ENCODE measurements around the gene CHD2.

CHD2 gene

DNA sequence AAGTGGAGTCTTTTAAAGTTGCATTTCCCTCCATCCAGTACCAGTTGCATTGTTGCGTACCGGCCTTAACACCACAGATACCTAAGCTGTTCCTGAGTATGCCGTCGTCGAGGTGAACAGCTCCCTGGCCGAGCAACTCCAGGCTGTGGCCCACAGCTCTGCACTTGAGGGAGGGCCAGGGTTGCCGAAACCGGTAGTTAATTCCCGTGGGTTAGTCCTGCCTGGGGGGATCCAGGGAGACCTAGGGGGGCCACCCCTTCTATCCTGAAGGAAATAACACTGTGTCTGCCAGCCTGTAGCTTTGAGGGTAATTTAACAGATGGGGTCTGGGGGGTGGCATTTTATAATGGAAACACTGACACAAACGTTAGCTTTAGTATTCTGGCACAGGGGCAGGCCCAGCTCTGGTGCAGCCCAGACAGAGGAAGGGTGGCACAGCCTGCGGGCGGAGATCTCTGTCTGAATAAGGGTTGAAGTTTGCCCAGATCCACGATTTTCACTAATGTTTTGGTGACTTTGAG is 128.0 kb downstream of the CHD2 start:
- no peak for ATAC-seq
- no peak for TF ChIP-seq ISL1 (CRISPR knock-in tag; IDR thresholded peaks at IDR 0.05)
- no peak for TF ChIP-seq TOX (CRISPR knock-in tag; IDR thresholded peaks at IDR 0.05; ENCODE audit: borderline replicate concordance)
- no peak for TF ChIP-seq TCF4 (CRISPR knock-in tag; IDR thresholded peaks at IDR 0.05; ENCODE audit: borderline replicate concordance)
- no peak for TF ChIP-seq ZFP3 (CRISPR knock-in tag; IDR thresholded peaks at IDR 0.05)
- TF ChIP-seq GLIS3 (CRISPR knock-in tag; IDR thresholded peaks at IDR 0.05) = 0 out of 2 replicates have a peak, but pooled peaks have one; percentile 54

DNA sequence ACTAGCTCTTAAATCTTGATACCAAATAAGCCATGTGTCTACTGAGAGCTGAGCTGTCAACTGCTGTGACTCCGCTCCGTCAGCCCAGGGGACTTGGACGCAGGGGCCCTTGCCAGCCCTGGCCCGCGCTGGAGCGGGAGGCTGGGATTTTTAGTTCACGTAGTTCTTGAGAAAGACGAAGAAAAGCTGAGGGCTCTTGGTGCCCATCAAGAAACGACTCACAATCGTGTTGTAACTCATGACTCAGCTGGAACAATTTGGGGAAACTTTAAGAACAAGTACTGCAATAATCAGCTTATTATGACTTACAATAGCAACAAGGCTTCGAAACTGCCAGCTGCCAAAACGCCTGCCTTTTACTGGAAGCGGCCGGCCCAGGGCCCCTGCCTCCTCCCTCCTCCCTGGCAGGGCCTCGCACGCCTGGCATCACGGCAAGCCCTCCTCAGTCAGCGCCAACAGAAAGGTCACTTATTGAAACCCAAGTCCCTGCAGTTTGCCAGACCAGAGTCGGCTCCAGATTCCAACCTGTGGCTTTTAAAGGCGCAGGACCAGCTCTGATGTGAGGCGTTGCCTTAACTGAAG is 128.6 kb downstream of the CHD2 start:
- ATAC-seq = peak; percentile 1; the same call in 2 of the 3 replicates
- TF ChIP-seq TOX (CRISPR knock-in tag; IDR thresholded peaks at IDR 0.05; ENCODE audit: borderline replicate concordance) (no peak), TCF4 (CRISPR knock-in tag; IDR thresholded peaks at IDR 0.05; ENCODE audit: borderline replicate concordance) (no peak), ZFP3 (CRISPR knock-in tag; IDR thresholded peaks at IDR 0.05) (no peak), ISL1 (CRISPR knock-in tag; IDR thresholded peaks at IDR 0.05) (no peak), ARNTL (CRISPR knock-in tag; IDR thresholded peaks at IDR 0.05; ENCODE audit: borderline replicate concordance, low read depth) (no peak), BACH2 (CRISPR knock-in tag; IDR thresholded peaks at IDR 0.05; ENCODE audit: borderline replicate concordance) (no peak), CSDC2 (CRISPR knock-in tag; IDR thresholded peaks at IDR 0.05) (no peak), PPARA (CRISPR knock-in tag; IDR thresholded peaks at IDR 0.05; ENCODE audit: borderline replicate concordance) (no peak), ZNF8 (CRISPR knock-in tag; IDR thresholded peaks at IDR 0.05) (no peak), OSR1 (CRISPR knock-in tag; IDR thresholded peaks at IDR 0.05) (no peak), ZNF70 (CRISPR knock-in tag; IDR thresholded peaks at IDR 0.05) (no peak), RARB (CRISPR knock-in tag; IDR thresholded peaks at IDR 0.05) (no peak), ESRRG (CRISPR knock-in tag; IDR thresholded peaks at IDR 0.05) (no peak), ZFP30 (CRISPR knock-in tag; IDR thresholded peaks at IDR 0.05) (no peak), ZNF565 (CRISPR knock-in tag; conservative IDR thresholded peaks at IDR 0.05; ENCODE audit: low read depth) (no peak), GLIS3 (CRISPR knock-in tag; IDR thresholded peaks at IDR 0.05) (no peak)
- TF ChIP-seq, protein P1, sequence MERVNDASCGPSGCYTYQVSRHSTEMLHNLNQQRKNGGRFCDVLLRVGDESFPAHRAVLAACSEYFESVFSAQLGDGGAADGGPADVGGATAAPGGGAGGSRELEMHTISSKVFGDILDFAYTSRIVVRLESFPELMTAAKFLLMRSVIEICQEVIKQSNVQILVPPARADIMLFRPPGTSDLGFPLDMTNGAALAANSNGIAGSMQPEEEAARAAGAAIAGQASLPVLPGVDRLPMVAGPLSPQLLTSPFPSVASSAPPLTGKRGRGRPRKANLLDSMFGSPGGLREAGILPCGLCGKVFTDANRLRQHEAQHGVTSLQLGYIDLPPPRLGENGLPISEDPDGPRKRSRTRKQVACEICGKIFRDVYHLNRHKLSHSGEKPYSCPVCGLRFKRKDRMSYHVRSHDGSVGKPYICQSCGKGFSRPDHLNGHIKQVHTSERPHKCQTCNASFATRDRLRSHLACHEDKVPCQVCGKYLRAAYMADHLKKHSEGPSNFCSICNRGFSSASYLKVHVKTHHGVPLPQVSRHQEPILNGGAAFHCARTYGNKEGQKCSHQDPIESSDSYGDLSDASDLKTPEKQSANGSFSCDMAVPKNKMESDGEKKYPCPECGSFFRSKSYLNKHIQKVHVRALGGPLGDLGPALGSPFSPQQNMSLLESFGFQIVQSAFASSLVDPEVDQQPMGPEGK (CRISPR knock-in tag; IDR thresholded peaks at IDR 0.05; ENCODE audit: borderline replicate concordance) = no peak
- TF ChIP-seq, protein P2, sequence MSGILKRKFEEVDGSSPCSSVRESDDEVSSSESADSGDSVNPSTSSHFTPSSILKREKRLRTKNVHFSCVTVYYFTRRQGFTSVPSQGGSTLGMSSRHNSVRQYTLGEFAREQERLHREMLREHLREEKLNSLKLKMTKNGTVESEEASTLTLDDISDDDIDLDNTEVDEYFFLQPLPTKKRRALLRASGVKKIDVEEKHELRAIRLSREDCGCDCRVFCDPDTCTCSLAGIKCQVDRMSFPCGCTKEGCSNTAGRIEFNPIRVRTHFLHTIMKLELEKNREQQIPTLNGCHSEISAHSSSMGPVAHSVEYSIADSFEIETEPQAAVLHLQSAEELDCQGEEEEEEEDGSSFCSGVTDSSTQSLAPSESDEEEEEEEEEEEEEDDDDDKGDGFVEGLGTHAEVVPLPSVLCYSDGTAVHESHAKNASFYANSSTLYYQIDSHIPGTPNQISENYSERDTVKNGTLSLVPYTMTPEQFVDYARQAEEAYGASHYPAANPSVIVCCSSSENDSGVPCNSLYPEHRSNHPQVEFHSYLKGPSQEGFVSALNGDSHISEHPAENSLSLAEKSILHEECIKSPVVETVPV (CRISPR knock-in tag; IDR thresholded peaks at IDR 0.05) = no peak
- TF ChIP-seq, protein P3, sequence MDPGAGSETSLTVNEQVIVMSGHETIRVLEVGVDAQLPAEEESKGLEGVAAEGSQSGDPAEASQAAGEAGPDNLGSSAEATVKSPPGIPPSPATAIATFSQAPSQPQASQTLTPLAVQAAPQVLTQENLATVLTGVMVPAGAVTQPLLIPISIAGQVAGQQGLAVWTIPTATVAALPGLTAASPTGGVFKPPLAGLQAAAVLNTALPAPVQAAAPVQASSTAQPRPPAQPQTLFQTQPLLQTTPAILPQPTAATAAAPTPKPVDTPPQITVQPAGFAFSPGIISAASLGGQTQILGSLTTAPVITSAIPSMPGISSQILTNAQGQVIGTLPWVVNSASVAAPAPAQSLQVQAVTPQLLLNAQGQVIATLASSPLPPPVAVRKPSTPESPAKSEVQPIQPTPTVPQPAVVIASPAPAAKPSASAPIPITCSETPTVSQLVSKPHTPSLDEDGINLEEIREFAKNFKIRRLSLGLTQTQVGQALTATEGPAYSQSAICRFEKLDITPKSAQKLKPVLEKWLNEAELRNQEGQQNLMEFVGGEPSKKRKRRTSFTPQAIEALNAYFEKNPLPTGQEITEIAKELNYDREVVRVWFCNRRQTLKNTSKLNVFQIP (CRISPR knock-in tag; IDR thresholded peaks at IDR 0.05; ENCODE audit: borderline replicate concordance, low read depth) = no peak
- TF ChIP-seq, protein P4, sequence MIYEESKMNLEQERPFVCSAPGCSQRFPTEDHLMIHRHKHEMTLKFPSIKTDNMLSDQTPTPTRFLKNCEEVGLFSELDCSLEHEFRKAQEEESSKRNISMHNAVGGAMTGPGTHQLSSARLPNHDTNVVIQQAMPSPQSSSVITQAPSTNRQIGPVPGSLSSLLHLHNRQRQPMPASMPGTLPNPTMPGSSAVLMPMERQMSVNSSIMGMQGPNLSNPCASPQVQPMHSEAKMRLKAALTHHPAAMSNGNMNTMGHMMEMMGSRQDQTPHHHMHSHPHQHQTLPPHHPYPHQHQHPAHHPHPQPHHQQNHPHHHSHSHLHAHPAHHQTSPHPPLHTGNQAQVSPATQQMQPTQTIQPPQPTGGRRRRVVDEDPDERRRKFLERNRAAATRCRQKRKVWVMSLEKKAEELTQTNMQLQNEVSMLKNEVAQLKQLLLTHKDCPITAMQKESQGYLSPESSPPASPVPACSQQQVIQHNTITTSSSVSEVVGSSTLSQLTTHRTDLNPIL (CRISPR knock-in tag; IDR thresholded peaks at IDR 0.05; ENCODE audit: low read depth) = no peak

DNA sequence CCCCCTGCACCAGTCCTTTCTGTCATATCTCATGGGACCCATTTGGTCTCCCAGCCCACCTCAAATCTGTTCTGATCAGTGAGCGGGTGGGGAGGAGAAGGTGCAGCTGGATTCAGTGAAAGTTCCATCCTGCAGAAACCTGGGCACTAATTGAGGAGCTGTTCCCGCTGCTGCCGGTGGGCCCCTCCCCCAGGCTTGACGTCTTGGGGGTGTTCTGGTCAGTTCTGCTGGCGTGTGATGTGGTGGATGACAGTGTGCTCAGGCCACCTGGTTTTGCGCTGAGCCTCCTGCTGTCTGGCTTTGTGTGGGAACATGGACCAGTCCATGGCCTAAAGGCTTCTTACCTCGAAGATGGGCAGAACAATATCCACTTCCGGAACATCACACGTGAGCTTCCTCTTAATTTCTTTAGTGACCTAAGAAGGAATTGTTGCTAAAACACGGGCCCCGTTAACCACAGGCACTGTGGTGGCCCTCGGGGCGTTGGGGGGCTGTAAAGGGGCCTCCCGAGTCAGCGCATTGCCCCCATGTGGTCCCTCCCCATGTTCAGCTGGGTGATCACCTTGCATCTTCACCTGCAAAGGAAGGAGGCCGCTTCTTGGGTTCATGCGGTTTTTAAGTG is 129.2 kb downstream of the CHD2 start:
- ATAC-seq = peak; percentile 2; the same call in 2 of the 3 replicates
- TF ChIP-seq, protein P1 (CRISPR knock-in tag; IDR thresholded peaks at IDR 0.05; ENCODE audit: borderline replicate concordance) = no peak
